Mesothelial cell of epicardium (in vitro differentiated cells): ENCODE results near the gene HAO1. TPM values are rescaled to one million over a fixed set of nuclear protein-coding genes. Genes with fewer than 3 reads are reported as not detected.

Experiments
- DNase-seq, 2 experiments: peaks; one replicate each; pipeline ENCODE4 v3.0.0; 2021; ENCODE audit warnings: low spot score in 2 of 2; ENCODE audit not compliant: unreplicated experiment in 2 of 2
- H3K27ac Mint-ChIP-seq: 2 replicates; pipeline ENCODE4 v1.8.0; 2021; ENCODE audit warnings: mixed read lengths
- H3K27me3 Mint-ChIP-seq: 2 replicates; pipeline ENCODE4 v1.8.0; 2021; ENCODE audit warnings: low read depth, mixed read lengths
- H3K36me3 Mint-ChIP-seq: 2 replicates; pipeline ENCODE4 v1.8.0; 2021; ENCODE audit warnings: mixed read lengths
- H3K4me1 Mint-ChIP-seq: 2 replicates; pipeline ENCODE4 v1.8.0; 2021; ENCODE audit warnings: mixed read lengths
- H3K4me3 Mint-ChIP-seq: 2 replicates; pipeline ENCODE4 v1.8.0; 2021; ENCODE audit warnings: mild to moderate bottlenecking, moderate library complexity, mixed read lengths
- H3K9me3 Mint-ChIP-seq: 2 replicates; pipeline ENCODE4 v1.8.0; 2021; ENCODE audit warnings: mixed read lengths
- total RNA-seq: library from RNA; stranded (reverse); gene quantifications from 3 replicates; pipeline ENCODE4 v1.2.1, GENCODE V29; 2021
- TF ChIP-seq, protein P1 (sequence below): fragments of 200-600 bp; sonication (generic); IDR thresholded peaks from one replicate; pipeline ENCODE4 v1.5.0; 2021; ENCODE audit warnings: antibody characterized with exemption; ENCODE audit not compliant: unreplicated experiment

HAO1 gene
- total RNA-seq, 1 donor from 2014 or later: not detected

DNA sequence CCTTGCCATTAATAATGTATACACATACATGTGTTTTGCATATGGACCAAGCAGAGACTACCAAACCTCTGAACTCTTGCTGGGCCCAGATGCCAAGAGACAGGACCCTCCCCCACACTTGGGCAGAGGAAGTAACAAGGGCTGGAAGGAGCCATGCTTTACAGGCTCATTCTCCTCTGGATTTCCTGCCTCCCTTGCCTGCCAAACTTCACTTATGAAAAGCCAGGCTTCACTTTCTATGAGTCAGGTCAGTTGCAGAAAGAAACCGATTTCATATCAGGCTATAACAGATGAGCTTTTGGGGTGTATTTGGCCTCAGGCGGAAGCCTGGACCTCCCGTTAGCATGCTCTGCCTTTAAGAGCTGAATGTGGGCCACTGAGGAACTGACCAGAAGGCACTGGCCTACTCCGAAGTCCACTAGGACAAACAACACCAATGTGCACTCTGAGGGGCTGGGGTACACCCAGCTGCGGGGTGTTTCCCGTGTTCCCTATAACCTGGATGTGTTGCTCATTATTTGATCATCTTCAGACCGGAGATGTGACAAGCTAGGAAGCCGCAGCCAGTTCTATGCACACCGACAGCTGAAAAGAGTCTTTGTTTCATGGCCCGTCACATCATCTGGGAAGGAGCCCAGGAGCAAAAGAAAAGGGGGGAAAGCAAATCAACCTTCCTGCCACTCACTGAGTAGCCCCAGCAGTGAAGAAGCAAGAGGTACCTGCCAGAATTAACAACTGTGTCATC, 28.5 kb downstream of the HAO1 start:
- H3K27ac Mint-ChIP-seq: no peak overlapping the region
- no peaks in the 10 kb centered on the region for H3K36me3 Mint-ChIP-seq
- peaks cover 5% of the 10 kb centered on the region for H3K27me3 Mint-ChIP-seq
- no peak overlapping the region for H3K4me3 Mint-ChIP-seq
- H3K4me1 Mint-ChIP-seq: no peaks in the 10 kb centered on the region
- no peak for DNase-seq
- H3K9me3 Mint-ChIP-seq: no peaks in the 10 kb centered on the region
- TF ChIP-seq, protein P1, sequence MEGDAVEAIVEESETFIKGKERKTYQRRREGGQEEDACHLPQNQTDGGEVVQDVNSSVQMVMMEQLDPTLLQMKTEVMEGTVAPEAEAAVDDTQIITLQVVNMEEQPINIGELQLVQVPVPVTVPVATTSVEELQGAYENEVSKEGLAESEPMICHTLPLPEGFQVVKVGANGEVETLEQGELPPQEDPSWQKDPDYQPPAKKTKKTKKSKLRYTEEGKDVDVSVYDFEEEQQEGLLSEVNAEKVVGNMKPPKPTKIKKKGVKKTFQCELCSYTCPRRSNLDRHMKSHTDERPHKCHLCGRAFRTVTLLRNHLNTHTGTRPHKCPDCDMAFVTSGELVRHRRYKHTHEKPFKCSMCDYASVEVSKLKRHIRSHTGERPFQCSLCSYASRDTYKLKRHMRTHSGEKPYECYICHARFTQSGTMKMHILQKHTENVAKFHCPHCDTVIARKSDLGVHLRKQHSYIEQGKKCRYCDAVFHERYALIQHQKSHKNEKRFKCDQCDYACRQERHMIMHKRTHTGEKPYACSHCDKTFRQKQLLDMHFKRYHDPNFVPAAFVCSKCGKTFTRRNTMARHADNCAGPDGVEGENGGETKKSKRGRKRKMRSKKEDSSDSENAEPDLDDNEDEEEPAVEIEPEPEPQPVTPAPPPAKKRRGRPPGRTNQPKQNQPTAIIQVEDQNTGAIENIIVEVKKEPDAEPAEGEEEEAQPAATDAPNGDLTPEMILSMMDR: no peak

DNA sequence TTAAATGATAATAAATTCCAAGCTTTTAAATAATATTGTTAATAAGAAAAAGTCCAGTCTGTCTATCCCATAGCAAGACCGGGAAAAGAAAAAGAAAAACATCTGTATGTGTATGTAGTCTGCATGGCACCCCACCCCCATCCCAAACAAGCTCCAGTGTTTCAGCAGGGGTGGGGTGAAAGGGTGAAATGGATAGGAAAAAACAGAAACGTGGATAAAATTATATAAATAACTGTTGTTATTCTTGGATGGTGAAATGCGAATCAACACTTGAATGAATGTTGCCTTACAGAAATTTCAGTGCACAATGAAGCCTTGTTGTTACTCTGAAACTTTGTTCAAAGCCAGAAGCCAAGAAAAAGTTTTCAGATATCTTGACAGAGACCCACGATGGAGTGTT, 31.4 kb downstream of the HAO1 start:
- Mint-ChIP-seq H3K4me1 (no peaks in the 10 kb centered on the region), H3K27ac (no peak overlapping the region), H3K4me3 (no peak overlapping the region), H3K27me3 (peaks cover 8% of the 10 kb centered on the region), H3K9me3 (no peaks in the 10 kb centered on the region), H3K36me3 (no peaks in the 10 kb centered on the region)
- no peak for DNase-seq
- TF ChIP-seq, protein P1: no peak

DNA sequence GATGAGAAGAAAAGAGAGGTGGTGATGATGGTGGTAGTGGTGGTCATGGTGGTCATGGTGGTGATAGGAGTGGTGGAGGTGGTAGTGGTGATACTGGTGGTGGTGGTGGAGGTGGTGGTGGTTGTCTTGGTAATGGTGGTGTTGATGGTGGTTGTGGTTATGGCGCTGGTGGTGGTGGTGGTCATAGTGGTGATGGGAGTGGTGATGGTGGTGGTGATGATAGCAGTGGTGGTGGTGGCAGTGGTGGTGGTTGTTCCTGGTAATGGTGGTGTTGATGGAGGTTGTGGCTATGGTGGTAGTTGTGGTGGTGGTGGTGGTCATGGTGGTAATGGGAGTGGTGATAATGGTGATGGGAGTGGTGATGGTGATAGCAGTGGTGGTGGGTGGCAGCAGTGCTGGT, 36.8 kb downstream of the HAO1 start:
- DNase-seq: no peak
- Mint-ChIP-seq H3K27me3 (peaks cover 16% of the 10 kb centered on the region), H3K4me1 (no peaks in the 10 kb centered on the region), H3K36me3 (no peaks in the 10 kb centered on the region), H3K27ac (no peak overlapping the region), H3K9me3 (no peaks in the 10 kb centered on the region), H3K4me3 (no peak overlapping the region)
- TF ChIP-seq, protein P1: no peak

DNA sequence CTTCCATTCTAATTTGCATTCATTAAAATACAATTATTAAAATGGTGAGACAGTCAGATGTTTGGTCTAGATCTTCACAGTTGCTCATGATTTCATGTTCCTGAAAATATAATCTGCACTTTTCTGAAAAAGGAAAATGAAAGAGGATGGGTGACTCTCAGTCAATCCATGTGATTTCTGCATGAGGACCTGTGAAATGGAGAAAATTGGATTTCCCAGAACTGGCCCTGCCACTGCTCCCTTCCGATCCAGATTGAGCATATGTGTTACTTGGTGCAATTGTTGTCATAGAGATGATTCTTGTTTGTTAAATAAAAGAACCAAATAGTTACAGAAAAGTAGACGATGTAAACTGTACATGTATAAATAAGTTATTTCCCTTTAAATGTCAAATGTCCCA, 37.4 kb downstream of the HAO1 start:
- DNase-seq: no peak
- no peaks in the 10 kb centered on the region for H3K9me3 Mint-ChIP-seq
- peaks cover 16% of the 10 kb centered on the region for H3K27me3 Mint-ChIP-seq
- TF ChIP-seq, protein P1: no peak
- H3K4me3 Mint-ChIP-seq: no peak overlapping the region
- H3K4me1 Mint-ChIP-seq: no peaks in the 10 kb centered on the region
- H3K27ac Mint-ChIP-seq: no peak overlapping the region
- H3K36me3 Mint-ChIP-seq: no peaks in the 10 kb centered on the region

DNA sequence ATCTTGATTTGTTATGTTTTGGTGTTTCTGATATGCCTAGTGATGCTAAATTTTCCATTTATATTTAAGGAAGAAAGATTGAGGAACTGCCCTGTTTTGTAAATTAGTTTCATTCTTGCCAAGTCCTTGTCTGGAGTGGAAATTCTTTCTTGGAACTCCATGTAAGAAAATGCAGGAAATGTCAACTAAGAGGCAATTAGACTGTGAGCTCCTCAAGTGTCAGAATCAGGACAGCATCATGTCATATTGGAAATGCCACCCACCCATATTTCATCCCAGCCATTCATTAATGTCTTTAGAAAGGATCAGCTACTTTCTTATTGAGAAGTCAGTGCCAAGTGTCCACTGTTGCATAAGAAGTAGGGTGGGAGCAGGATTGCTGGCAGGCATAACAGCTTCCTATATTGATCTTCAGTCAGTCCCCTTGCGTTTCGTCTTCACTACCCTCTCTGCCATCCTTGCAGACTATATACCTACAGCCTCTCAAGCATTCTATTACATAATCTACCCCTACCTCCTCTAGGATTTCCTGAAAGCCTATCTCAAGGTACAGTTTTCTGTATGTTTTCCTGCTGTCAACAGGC, 42.4 kb downstream of the HAO1 start:
- no peak for DNase-seq
- Mint-ChIP-seq H3K9me3 (peaks cover 3% of the 10 kb centered on the region), H3K36me3 (no peaks in the 10 kb centered on the region), H3K27ac (no peak overlapping the region), H3K27me3 (peaks cover 8% of the 10 kb centered on the region), H3K4me1 (no peaks in the 10 kb centered on the region), H3K4me3 (no peak overlapping the region)
- TF ChIP-seq, protein P1: no peak
